HepG2 (cell line): ENCODE measurements around the gene PIEZO2. TPM values are rescaled to one million over a fixed set of nuclear protein-coding genes. Genes with fewer than 3 reads are reported as not detected.

ENCODE experiments used
- ATAC-seq: fragments of 200-7000 bp; cut with Tn5 transposase; 3 replicates; pipeline ENCODE4 v1.9.1; 2020; ENCODE audit warnings: mild to moderate bottlenecking, moderate library complexity
- BruUV-seq: library from RNA; stranded (reverse); fragments of 400-500 nt; replicated peaks from 2 replicates; lab custom pipeline; 2021; lab: Mats Ljungman, UMichigan
- CTCF ChIA-PET: fragments of 300-600 bp; formaldehyde crosslinking; extraction: SDS; loops from one replicate; lab custom pipeline; 2021; ENCODE audit warnings: low total read pairs, inconsistent platforms, low intra/inter-chr PET ratio; lab: Yijun Ruan, JAX
- POLR2A ChIA-PET: fragments of 350-600 bp; sonication (Branson Sonifier 250); formaldehyde crosslinking; loops from one replicate; lab custom pipeline; 2020; ENCODE audit warnings: antibody characterized with exemption, inconsistent platforms; lab: Yijun Ruan, JAX
- DNase-seq: peaks from one replicate; pipeline ENCODE4 v3.0.0-alpha.2; 2015; ENCODE audit warnings: low spot score
- FAIRE-seq: peaks from 3 replicates; lab custom pipeline; 2011; peaks lifted over from hg19 to GRCh38; lab: Jason Lieb, UNC
- H2AFZ ChIP-seq: one replicate; pipeline ENCODE4 v1.6.1; 2011; ENCODE audit warnings: low read length, inconsistent platforms
- H3K27ac ChIP-seq: fragments of 300-600 bp; 3 replicates; pipeline ENCODE4 v1.8.0; 2011; ENCODE audit warnings: mixed run types, mild to moderate bottlenecking, mixed read lengths, low read length, inconsistent platforms; ENCODE audit not compliant: insufficient read depth; ENCODE audit errors: extremely low read length
- H3K27me3 ChIP-seq, 2 experiments: fragments of 200-600 bp in 1 of 2; 2 replicates in 1 of 2; 3 replicates in 1 of 2; pipeline versions ENCODE4 v1.6.0 to v1.8.0; 2011; ENCODE audit warnings: low read length in 2 of 2, mild to moderate bottlenecking in 2 of 2, moderate library complexity in 2 of 2, inconsistent platforms in 1 of 2; ENCODE audit not compliant: insufficient read depth in 2 of 2, control insufficient read depth in 1 of 2
- H3K36me3 ChIP-seq, 2 experiments: fragments of 200-600 bp in 1 of 2; replicated peaks in 1 of 2; 2 replicates in 1 of 2; 3 replicates in 1 of 2; pipeline versions ENCODE4 v1.5.1 to v1.8.0; 2011; ENCODE audit warnings: low read length in 2 of 2, inconsistent platforms in 1 of 2; ENCODE audit not compliant: insufficient read depth in 2 of 2, control insufficient read depth in 1 of 2
- H3K4me1 ChIP-seq: 2 replicates; pipeline ENCODE4 v1.5.1; 2012; ENCODE audit warnings: low read length, inconsistent platforms; ENCODE audit not compliant: insufficient read depth
- H3K4me2 ChIP-seq: 2 replicates; pipeline ENCODE4 v1.6.0; 2011; ENCODE audit warnings: low read depth, low read length, inconsistent platforms
- H3K4me3 ChIP-seq, 3 experiments: fragments of 200-600 bp in 1 of 3; sonication (generic), shearing (Covaris generic) in 1 of 3; replicated peaks in 1 of 3; 2 replicates each; pipeline ENCODE4 v1.5.1; 2011 to 2016; ENCODE audit warnings: low read length in 3 of 3, inconsistent platforms in 2 of 3, low read depth in 2 of 3, mild to moderate bottlenecking in 2 of 3, control low read depth in 1 of 3, mixed read lengths in 1 of 3; ENCODE audit not compliant: insufficient read depth in 1 of 3
- H3K79me2 ChIP-seq: one replicate; pipeline ENCODE4 v1.6.1; 2011; ENCODE audit warnings: low read length, inconsistent platforms; ENCODE audit not compliant: insufficient read depth
- H3K9ac ChIP-seq: 2 replicates; pipeline ENCODE4 v1.6.0; 2011; ENCODE audit warnings: mild to moderate bottlenecking, low read depth, low read length, inconsistent platforms; ENCODE audit not compliant: insufficient read depth
- H3K9me3 ChIP-seq: 2 replicates; pipeline ENCODE4 v1.5.1; 2012; ENCODE audit warnings: mild to moderate bottlenecking, low read length
- H4K20me1 ChIP-seq: 2 replicates; pipeline ENCODE4 v1.6.0; 2011; ENCODE audit warnings: inconsistent platforms, mild to moderate bottlenecking, low read length, moderate library complexity; ENCODE audit not compliant: insufficient read depth
- DMTF1 ChIP-seq: sonication (generic); formaldehyde crosslinking; IDR thresholded peaks from 2 replicates; pipeline ENCODE4 v1.4.0; 2020; ENCODE audit warnings: mild to moderate bottlenecking, missing genetic modification reagents
- HDAC2 ChIP-seq: sonication (generic); formaldehyde crosslinking; IDR thresholded peaks from 2 replicates; pipeline ENCODE4 v1.4.0; 2020; ENCODE audit warnings: missing genetic modification reagents
- POLR2A ChIP-seq, 2 experiments: IDR thresholded peaks; 2 replicates each; pipeline ENCODE4 v1.6.1; 2011; ENCODE audit warnings: low read depth in 2 of 2, low read length in 2 of 2, mild to moderate bottlenecking in 1 of 2, moderate library complexity in 1 of 2; ENCODE audit not compliant: insufficient read depth in 1 of 2
- PRDM15 ChIP-seq: sonication (generic); formaldehyde crosslinking; IDR thresholded peaks from 2 replicates; pipeline ENCODE4 v1.4.0; 2020; ENCODE audit warnings: missing genetic modification reagents
- TCF7 ChIP-seq: sonication (generic); IDR thresholded peaks from 2 replicates; pipeline ENCODE4 v1.6.1; 2016; ENCODE audit warnings: antibody characterized with exemption, low read depth
- ZNF441 ChIP-seq: sonication (generic); formaldehyde crosslinking; IDR thresholded peaks from 2 replicates; pipeline ENCODE4 v1.7.0; 2021; ENCODE audit warnings: missing genetic modification reagents, borderline replicate concordance
- ZNF792 ChIP-seq: IDR thresholded peaks from 2 replicates; pipeline ENCODE4 v1.6.1; 2016
- WGBS: methylation state at CpG from one replicate; pipeline ENCODE4 v1.1.6; 2017; ENCODE audit warnings: low lambda C conversion rate; 5-methylcytosine and 5-hydroxymethylcytosine counted together
- in situ Hi-C: cut with HindIII; loops from 2 replicates; pipeline ENCODE4 v1.10.0; 2017; ENCODE audit warnings: low pct_unique_long_range_greater_than_20kb; ENCODE audit not compliant: extremely low pct_ligation_motif_present
- intact Hi-C: fragments of 100-400 bp; cut with micrococcal nuclease; formaldehyde crosslinking; loops from one replicate; pipeline ENCODE4 v1.10.0; 2022; ENCODE audit not compliant: unreplicated experiment
- polyA plus RNA-seq, 8 experiments: library from polyadenylated mRNA; depleted of rRNA in 3 of 8; stranded (reverse) in 7 of 8; unstranded in 1 of 8; fragments of >200 nt; fragmentation: Illumina TruSeq in 4 of 8; extraction: Trizol in 4 of 8; gene quantifications; 2 replicates each; pipeline versions ENCODE4 v1.2.1 to v1.2.3, GENCODE V29; 2011 to 2016; ENCODE audit warnings: low read depth in 4 of 8, missing spikeins in 1 of 8, mixed read lengths in 1 of 8; ENCODE audit not compliant: insufficient read depth in 1 of 8
- total RNA-seq, 5 experiments: library from RNA; depleted of rRNA; stranded (reverse); fragments of >200 nt; fragmentation: Illumina TruSeq; extraction: Trizol; gene quantifications; 2 replicates each; pipeline ENCODE4 v1.2.3, GENCODE V29; 2016; ENCODE audit warnings: low read depth in 1 of 5
- TF ChIP-seq, protein P1 (sequence below): sonication (generic); formaldehyde crosslinking; IDR thresholded peaks from 2 replicates; pipeline ENCODE4 v1.5.0; 2020; ENCODE audit warnings: missing genetic modification reagents, mild to moderate bottlenecking, borderline replicate concordance

The PIEZO2 gene
- total and polyA plus RNA-seq, 2 of the 13 experiments (the other 11 are each of a cell fraction or from before 2014, with no cell fraction given), result 15.2 to 27.2 TPM

DNA sequence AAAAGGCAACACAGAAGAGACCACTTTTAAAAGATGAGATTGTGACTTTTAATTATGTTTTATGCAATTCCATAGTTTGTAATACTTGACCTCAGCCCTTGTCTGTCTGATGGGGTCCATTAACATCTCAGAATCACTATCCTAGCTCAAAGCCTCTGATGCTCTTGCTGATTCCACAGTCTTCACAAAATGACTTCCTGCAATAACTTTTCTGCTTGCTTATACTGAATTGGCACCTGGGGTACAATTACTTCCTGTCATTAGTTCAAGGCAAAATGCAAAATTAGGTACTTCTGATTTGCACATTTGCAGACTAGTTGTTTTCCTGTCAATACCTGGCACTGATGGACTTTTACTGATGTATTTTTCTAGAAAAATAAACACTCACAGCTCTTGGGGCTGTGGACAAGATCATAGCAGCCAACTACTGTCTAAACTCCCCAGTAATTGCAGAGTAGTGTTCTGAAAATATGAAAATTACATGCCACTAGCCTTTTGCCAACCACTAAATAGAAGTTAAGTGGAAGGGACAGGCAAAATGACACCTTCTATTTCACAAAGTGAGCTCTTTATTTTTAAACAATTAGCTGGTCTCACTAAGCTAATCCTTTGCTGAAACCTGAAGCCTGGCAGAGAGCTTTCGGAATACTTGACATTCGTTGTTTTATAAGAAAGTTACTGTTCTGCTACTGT lies 129.1 kb downstream of the PIEZO2 start:
- 92% methylated on average over 2 of the region's 2 CpGs for WGBS
- no peak for TF ChIP-seq ZNF792 (CRISPR knock-in tag)
- TF ChIP-seq PRDM15 (CRISPR knock-in tag), result no peak
- TF ChIP-seq ZNF441 (CRISPR knock-in tag), result no peak
- no peak for TF ChIP-seq HDAC2 (CRISPR knock-in tag)
- TF ChIP-seq TCF7, result no peak
- no peak for TF ChIP-seq POLR2A (IDR thresholded peaks at IDR 0.05; ENCODE audit: insufficient read depth in 1 of 2, low read depth in 2 of 2, low read length in 2 of 2)
- no peak for TF ChIP-seq DMTF1
- TF ChIP-seq, protein P1, sequence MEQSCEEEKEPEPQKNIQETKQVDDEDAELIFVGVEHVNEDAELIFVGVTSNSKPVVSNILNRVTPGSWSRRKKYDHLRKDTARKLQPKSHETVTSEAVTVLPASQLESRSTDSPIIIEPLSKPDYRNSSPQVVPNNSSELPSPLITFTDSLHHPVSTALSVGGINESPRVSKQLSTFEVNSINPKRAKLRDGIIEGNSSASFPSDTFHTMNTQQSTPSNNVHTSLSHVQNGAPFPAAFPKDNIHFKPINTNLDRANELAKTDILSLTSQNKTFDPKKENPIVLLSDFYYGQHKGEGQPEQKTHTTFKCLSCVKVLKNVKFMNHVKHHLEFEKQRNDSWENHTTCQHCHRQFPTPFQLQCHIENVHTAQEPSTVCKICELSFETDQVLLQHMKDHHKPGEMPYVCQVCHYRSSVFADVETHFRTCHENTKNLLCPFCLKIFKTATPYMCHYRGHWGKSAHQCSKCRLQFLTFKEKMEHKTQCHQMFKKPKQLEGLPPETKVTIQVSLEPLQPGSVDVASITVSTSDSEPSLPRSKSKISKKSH, result no peak
- in situ Hi-C loops, result no loop called here

More for the DNA sequence above, 129.1 kb downstream of the PIEZO2 start:
- Histone ChIP-seq H3K9ac (no peak overlapping the region), H3K4me2 (no peak overlapping the region), H3K36me3 (peaks cover 0 to 2% of the 10 kb centered on the region in 2 experiments; a peak in 1 of 5 replicates), H3K9me3 (no peaks in the 10 kb centered on the region), H3K4me1 (0 out of 2 replicates have a peak, but pooled peaks cover 6% of the 10 kb centered on the region), H2AFZ (no peak overlapping the region), H3K4me3 (no peak overlapping the region), H3K79me2 (no peaks in the 10 kb centered on the region), H4K20me1 (no peaks in the 10 kb centered on the region), H3K27me3 (no peaks in the 10 kb centered on the region), H3K27ac (no peak overlapping the region)
- POLR2A ChIA-PET, result interaction anchor here (1.3 kb wide), 1 partner anchor 15 kb away, joined by 8 read pairs; no protein-coding TSS in a partner anchor
- DNase-seq (no peak), ATAC-seq (no peak), FAIRE-seq (no peak)
- intact Hi-C loops, result no loop called here
- BruUV-seq, result no TSS peak
- CTCF ChIA-PET, result no interaction called here
